GM21737 (cell line): ENCODE data around the gene KLHL18.
"Not testable (repeated sequence)": the region's sequence is repeated elsewhere in the genome, so short reads cannot be mapped to it uniquely, and the experiment has no call there.

Experiments
- ATAC-seq: cut with Tn5 transposase; IDR thresholded peaks from one replicate; pipeline ENCODE4 v1.9.1; 2021; ENCODE audit warnings: mild to moderate bottlenecking, moderate library complexity; ENCODE audit not compliant: unreplicated experiment

The KLHL18 gene

GRCh38 chr3:47273564-47273963 lies 9.2 kb upstream of the KLHL18 start:
- no peak for ATAC-seq

GRCh38 chr3:47274652-47275051 lies 8.1 kb upstream of the KLHL18 start:
- ATAC-seq, result no peak

GRCh38 chr3:47276558-47276957 lies 6.2 kb upstream of the KLHL18 start:
- no peak for ATAC-seq

GRCh38 chr3:47280519-47280918 lies 2.2 kb upstream of the KLHL18 start:
- ATAC-seq, result no peak

GRCh38 chr3:47283193-47283537 lies 421 bp downstream of the KLHL18 start:
- peak; percentile 3 for ATAC-seq

DNA sequence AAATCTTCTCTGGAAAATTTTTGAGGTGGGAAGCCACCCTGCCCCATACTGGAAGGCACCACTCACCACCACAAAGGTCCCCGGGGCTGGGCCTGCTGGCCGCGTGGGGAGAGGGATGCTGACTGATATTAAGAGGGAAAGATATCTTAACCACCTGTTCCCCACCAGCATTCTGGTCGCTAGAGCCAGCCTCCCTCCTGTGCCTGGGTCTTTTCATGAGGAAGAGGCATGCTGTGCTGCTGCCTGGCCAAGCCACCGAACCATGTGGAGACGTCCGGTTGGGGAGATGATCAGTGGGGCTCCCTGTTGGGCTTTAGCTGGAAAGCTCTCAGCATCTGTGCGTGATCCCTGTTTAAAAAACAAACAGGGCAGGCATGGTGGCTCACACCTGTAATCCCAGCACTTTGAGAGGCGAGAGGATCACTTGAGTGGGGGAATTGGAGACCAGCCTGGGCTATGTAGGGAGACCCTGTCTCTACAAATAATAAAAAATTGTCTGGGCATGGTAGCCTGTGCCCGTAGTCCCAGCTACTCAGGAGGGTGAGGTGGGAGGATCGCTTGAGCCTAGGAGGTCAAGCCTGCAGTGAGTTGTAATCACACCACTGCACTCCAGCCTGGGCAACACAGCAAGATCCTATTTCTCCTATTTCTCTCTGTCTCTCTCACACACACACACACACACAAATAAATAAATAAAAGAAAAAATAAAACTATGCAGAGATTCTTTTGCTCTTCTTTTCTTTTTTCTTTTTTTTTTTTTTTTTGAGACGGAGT lies 1.0 kb downstream of the KLHL18 start:
- no peak for ATAC-seq

DNA sequence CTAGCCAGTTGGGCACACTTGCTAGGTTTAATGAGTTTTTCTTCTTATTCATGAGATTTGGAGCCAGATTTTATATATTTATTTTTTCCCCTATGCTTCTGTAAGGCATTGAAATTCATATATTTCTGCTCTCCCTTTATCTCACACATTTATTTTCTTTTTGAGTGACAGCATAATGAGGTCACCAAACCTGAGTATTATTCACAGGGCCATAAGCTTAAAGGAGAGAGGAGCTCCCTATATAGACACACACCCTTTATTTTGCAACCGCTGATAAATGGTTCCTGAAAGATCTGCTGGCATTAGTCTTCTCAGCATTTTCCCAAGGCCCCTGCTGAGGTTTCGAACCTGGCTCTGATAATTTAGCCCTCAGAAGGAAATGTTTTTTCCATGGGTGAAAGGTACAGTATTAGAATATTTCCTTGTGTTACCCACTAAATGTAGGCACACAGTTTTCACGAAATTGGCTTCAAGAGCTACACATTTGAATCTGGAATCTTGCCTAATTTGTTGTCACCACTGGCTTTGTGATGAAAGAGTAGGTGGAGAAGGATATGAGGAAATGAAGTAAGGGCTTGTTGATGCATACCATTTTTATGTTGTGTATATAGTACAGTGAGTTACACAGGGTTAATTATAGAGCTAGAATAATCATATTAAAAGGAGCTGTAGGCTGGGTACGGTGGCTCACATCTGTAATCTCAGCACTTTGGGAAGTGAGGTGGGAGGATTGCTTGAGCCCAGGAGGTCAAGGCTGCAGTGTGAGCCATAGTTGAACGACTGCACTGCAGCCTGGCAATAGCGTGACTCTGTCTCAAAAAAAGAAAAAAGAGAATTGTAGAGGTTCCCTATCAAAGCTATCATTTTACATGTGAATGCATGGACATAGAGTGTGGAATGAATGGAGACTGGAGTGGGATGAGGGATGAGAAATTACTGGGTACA lies 6.5 kb downstream of the KLHL18 start:
- ATAC-seq, result no peak

GRCh38 chr3:47291158-47291753 lies 8.5 kb downstream of the KLHL18 start:
- no peak for ATAC-seq

GRCh38 chr3:47291754-47292420 lies 9.1 kb downstream of the KLHL18 start:
- ATAC-seq, result not testable (repeated sequence)

DNA sequence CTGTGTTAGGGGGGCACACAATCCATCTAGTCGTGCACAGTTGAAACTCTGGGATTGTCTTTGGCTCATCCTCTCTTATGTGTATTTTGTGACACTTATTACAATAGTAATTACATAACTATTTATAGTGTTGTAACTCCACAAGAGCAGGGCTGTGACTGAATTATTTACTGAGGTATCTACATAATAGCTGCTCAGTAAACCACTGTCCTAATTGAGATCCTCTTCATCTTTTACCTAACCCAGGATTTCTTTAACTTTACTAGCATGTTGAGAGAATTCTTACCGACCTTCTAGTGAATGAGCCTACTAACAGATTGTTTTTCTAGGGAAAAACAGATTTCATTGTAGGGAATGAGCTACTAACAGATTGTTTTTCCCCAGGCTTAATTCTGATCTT lies 11.1 kb downstream of the KLHL18 start:
- ATAC-seq, result no peak

GRCh38 chr3:47294392-47294791 lies 11.6 kb downstream of the KLHL18 start:
- ATAC-seq, result no peak

DNA sequence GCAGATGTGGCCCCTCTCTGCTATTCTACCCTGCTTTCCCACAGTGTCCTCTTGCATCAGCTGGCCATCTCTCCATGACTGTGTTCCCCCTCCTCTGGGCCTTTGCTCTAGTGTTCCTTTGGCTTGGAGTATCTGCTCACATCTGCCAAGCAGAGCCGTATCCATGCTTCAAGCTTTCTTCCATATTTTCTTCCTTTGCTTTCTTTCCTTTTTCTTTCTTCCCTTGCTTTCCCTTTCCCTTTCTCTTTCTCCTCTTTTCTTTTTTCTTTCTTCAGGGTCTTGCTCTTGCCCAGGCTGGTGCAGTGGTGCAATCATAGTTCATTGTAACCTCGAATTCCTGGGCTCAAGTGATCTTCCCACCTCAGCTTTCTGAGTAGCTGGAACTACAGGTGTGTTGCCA lies 12.6 kb downstream of the KLHL18 start:
- no peak for ATAC-seq

- no peak for ATAC-seq
Observed at GRCh38 chr3:47295976-47296375, 13.2 kb downstream of the KLHL18 start.

DNA sequence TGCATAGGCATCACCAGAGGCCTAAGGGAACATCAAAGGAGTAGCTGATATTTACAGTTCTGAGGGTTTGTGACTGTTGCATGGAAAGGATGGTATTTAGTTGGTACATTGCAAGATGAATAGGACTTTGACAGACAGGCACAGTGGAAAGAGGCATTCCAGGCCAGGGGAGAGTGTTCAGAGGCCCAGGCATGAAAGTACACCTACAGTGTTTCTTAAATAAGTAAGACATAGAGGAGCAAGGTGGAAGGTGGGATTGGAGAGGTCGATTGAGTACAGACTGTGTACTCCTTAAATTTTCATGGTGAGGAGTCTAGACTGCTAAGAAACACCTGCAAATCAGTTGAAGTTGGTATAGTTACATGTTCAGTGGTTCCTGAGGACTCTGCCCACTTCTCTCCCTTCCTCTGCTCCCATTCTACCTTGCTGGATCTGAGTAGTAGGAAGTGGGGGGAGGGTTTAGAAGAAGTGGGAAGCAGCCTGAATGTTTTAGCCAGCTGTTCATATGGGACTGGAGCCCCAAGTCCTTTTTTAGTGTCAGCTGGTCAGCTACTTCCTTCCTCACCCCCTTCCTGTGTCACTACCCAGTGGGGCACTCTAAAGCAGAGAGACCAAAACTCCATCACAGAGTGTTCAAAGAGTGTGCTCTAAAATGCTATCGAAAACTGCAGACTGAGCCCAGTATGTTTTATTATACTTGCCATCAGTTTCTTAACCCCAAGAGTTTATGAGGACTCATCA lies 14.0 kb downstream of the KLHL18 start:
- no peak for ATAC-seq

DNA sequence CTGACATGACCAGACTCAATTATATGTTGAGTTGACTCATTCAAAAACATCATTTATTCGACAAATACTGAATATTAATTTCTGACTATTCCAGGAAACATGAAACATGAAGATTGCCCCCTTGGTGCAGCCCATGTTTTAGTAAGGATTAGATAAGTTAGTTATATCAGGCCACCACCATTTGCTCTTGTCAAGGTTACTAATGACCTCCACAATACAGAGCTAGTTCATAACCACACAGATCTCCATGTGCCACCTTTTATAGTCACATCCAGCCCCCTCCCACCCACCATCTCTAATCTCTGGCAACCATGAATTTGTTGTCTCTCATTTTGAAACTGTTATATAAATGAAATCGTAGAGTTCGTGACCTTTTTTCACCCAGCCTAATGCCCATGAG lies 15.7 kb downstream of the KLHL18 start:
- ATAC-seq, result no peak

- no peak for ATAC-seq
Observed at GRCh38 chr3:47299381-47300318, 16.9 kb downstream of the KLHL18 start.

DNA sequence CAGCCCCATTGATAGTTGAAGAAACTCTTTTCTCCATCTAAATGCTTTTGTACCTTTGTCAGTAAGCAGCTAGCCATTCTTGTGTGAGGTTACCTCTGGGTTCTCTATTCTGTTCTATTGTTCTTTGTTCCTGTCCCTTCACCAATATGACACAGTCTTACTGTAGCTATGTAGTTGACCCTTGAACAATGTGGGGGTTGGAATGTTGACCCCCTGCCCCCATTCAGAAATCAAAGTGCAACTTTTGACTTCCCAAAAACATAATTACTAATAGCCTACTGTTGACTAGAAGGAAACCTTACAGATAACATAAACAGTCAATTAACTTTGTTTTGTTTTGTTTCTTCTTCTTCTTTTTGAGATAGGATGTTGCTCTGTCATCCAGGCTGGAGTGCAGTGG lies 18.7 kb downstream of the KLHL18 start:
- ATAC-seq, result no peak

GRCh38 chr3:47306022-47306421 lies 23.3 kb downstream of the KLHL18 start:
- no peak for ATAC-seq

- ATAC-seq, result not testable (repeated sequence)
Observed at GRCh38 chr3:47309231-47309630, 26.5 kb downstream of the KLHL18 start.
